Brain pericyte (primary cell): ENCODE measurements around the gene CLDN9.

ENCODE experiments used
- DNase-seq: peaks from one replicate; pipeline ENCODE4 v3.0.0-alpha.2; 2012; ENCODE audit warnings: low read depth, low spot score

Gene CLDN9, protein sequence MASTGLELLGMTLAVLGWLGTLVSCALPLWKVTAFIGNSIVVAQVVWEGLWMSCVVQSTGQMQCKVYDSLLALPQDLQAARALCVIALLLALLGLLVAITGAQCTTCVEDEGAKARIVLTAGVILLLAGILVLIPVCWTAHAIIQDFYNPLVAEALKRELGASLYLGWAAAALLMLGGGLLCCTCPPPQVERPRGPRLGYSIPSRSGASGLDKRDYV

GRCh38 chr16:3012828-3013420, at the start of gene CLDN9:
CLDN9 (plus strand) TSS chr16:3012923; CDS start chr16:3013363, 440 bp downstream.
- no peak for DNase-seq

DNA sequence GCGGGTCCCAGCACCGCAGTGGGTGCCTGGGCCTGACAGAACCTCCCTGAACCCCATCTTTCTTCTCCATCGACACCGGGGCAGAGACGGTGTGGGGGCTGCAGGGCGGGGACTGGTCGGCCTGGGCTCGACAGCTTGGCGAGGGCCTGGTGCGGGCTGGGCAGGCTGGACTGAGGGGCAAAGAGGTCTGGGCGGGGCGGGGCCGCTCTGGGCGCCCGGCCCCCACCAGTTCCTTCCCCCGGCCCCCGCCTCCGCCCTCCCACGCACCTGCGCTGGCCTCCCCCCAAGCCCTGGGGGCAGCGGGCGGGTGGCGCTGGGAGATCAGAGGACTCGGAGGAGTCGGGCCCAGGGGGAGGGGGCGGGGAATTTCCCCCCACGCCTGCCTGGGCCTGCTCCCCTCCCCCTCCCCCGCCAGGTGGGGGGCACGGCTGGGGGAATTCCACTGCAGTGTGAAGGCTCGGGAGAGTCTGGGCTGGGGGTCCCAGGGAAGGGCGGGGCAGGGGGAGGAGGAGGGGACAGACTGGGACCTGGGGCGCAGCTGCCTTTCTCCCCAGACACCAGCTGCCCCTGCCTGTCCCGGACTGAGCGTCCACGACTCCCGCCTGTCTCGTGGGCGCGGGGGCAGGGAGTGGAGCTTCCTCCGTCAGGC, 49.5 kb upstream of the CLDN9 start:
- DNase-seq: no peak

GRCh38 chr16:2963723-2964474, 48.8 kb upstream of the CLDN9 start, which contains the start of gene KREMEN2:
KREMEN2 (plus strand) TSS chr16:2964275; CDS start chr16:2964521, 246 bp downstream.
- no peak for DNase-seq

GRCh38 chr16:2964475-2965336, 48.0 kb upstream of the CLDN9 start:
- DNase-seq: no peak

GRCh38 chr16:2966043-2966807, 46.5 kb upstream of the CLDN9 start:
- no peak for DNase-seq

GRCh38 chr16:2966808-2967191, 45.9 kb upstream of the CLDN9 start:
- DNase-seq: no peak

- no peak for DNase-seq
Measured at GRCh38 chr16:2967211-2967631, 45.5 kb upstream of the CLDN9 start.

- no peak for DNase-seq
Measured at GRCh38 chr16:2967721-2968161, 45.0 kb upstream of the CLDN9 start.

DNA sequence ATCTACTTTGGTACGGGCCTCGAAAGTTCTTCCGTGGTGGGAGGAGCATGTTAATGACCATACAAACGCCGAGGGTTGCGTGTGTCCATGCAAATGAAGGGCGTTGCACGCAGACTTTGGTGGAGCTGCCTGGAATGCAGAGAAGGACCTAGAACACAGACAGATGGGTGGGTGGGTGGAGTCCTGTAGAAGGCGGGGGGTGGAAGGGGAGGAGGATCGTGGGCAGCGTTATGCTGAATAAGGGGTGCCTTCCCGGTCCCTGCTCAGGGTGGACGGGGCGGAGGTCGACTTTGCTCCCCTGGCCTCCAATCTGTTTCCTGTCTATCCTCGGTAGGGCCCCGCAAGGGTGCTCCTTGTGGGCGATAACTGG, 44.4 kb upstream of the CLDN9 start:
- no peak for DNase-seq

DNA sequence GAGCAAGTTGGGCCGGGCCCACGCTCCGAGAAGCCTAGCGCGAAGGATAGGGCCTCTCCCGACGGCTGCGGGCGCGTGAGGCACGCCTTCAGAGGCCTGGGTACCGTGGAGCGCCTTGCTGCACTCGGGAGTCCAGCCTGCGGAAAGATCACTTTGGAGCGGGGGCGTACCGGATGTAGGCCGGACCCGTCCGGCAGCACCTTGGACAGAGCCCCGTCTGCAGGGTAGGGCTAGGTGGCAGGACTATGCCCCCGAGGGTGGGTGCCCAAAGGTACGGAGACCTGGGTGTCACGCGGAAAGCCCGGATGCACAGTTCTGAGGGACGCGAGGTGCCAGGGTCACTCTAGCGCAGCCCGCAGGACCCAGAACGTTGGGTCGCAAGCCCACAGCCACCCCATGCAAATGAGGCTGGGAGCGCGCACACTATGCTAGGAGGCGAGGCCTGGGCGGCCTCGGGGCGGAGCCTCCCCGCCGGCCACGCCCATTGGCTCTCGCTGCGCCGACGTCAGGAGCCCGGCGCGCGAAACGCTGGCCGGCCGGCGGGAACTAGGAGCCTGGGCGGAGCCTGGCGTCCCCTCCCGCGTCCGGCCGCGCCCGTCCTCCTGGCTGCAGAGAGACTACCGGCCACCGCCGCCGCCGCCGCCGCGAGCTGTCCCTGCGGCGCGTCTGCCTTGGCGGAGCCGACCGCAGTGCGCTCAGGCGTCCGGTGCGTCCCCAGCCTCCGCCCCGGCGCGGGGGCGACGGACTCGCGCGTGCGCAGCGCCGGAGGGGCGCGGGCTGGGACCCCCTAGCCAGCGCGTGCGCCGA, 43.8 kb upstream of the CLDN9 start, which contains the start of gene PAQR4:
Gene PAQR4 (plus strand): TSS at position 611 of the 807 bp plus-strand sequence. CDS start 327 bp downstream, outside the sequence.
- peak; percentile 55 for DNase-seq

DNA sequence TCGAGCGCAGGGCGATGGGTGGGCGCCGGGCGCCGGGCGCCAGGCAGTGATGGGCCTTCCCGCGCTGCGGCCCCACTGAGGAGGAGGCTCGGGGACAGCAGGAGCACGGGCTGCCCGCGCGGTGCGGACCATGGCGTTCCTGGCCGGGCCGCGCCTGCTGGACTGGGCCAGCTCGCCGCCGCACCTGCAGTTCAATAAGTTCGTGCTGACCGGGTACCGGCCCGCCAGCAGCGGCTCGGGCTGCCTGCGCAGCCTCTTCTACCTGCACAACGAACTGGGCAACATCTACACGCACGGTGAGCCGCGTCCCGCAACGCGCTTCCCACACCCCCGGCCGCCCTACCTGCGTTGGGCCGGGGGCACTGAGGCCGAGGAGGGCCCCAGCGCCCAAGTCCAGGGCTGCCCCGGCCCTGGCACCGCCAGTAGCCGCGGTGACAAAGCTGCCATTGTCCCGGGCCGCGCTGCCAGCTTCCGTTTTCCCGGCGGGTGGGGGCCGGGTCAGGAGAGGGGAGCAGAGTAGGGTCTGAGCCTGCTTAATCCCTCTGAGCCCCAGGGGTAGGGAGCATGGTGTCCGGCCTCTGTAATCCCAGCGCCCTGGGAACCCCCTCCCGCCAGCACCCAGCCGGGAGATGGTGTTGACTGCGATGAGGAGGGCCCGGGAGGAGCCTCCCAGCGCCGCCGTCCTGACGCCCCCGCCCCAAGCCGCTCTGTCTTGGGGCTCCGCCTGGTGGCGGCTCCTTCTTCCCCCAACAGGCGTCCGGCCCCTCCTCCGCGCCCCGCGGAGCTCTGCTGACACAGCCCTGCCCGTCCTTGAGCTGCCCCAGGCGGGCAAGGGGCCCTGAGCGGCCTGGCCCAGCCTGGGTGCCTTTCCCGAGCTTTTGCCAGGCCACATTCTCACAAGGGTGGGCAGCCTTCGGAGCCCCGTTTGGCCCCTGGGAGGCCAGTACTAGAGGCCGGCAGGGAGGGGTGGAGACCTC, 42.9 kb upstream of the CLDN9 start:
- no peak for DNase-seq

DNA sequence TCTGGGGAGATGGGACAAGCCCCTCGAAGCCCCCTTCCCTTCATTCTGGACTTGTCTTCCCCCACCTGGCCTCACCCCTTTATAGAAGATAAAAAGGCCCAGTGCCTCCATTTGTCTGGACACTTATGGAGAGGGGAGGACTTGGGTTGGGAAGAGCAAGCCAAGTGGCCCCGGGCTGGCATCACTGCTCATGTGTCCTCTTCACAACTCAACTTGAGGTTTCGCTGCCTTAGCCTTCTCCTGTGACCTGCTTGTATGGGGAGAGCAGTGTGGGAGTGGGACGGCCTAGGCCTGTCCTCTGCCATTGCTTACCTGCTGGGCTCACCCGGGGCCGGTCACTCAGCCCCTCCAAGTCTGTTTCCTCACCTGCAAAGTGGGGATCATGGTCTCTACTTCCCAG, 42.2 kb upstream of the CLDN9 start:
- DNase-seq: no peak

- no peak for DNase-seq
Measured at GRCh38 chr16:2971134-2971984, 41.4 kb upstream of the CLDN9 start.

DNA sequence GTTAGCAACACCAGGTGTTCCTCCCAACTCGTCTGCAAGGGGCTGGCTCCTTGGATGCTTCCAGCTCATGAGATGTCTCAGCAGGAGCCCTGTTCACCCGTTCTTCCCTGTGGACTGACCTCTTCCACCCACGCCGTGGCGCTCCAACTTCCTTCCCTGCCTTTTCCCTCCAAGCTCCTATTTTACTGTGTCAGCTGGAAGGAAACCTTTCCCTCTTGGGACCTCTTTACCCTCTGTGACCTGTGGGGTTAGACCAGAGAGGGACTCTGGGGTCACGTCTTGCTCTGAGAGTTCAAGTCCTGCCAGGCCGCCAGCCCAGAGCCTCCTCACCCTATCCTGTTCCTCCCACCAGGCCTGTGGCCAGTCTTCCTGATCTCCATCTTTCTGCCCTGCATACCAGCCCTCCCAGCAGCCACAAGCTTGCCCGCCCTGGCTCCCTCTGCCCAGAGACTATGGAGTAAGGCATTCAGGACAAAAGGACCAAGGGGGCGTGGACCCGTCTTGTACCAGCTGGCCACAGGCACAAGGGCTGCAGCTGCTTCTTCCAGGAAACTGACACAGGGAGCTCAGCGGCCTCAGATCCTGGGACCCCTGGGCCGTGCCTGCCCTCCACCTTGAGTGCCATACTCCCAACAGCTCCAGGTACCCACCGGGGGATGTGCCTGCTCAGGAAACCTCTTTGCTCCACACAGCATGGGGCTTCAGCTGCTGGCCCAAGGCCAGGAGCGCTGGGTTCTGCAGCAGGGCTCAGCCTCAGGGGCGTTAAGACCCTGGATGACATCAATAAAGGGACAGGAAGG, 40.5 kb upstream of the CLDN9 start:
- DNase-seq: no peak

DNA sequence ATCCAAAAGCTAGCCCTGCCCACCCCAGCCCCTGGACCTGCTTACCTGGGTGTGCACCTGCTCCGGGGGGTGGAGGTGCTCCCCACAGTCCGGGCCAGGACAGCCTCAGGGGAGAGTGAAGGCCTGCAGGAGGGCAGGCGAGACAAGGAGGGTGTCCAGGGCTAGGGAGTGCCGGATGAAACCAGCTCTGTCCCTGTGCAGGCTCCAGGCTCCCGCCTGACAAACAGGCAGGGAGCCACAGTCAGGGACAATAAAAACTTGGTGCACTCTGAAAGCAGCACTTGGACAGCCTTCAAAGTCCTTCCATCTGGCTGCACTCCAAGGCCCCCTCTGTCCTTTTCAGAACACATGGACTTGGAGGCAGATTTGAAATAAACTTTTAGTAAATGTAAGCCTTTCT, 39.6 kb upstream of the CLDN9 start:
- no peak for DNase-seq

DNA sequence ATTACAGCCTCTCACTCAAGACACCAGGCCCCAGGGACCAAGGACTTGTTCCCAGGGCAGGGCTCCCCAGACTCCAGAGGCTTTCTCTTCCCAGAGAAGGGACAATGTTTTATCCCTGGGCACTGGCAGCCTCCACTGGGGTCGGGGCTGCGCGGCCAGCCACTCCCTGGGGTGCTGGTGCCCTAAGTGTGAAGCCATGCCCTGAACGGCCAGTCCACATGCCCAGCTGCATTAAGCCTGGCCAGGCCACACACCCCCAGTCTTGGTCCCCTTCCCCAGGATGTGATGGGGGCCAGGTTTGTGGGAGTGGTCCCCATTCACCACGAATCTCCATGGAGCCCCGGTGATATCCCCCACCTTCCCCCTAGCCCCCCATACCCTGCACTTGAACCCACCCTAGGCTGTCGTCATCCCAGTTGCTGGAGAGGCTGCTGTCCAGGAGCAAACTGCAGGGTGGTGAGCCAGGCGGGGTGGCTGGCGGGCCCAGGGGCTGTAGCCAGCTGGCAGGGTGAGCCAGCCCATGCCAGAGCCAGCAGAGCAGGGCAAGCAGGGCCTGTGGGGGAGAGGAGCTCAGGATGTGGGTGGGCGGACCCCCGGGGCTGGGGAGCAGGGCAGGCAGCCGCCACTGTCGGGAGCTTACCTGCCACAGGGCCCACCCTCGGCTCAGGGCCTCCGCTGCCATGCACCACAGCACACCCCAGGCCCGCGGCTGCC, 39.0 kb upstream of the CLDN9 start:
- no peak for DNase-seq
